RWPE1 (cell line): Measurements from ENCODE around the gene RIMBP2.

Experiments used
- CTCF ChIA-PET: fragments of 350-600 bp; sonication (Branson Sonifier 250); formaldehyde crosslinking; extraction: SDS; loops from one replicate; lab custom pipeline; 2021; lab: Yijun Ruan, JAX
- POLR2A ChIA-PET: fragments of 400-600 bp; formaldehyde crosslinking; extraction: SDS; loops from one replicate; lab custom pipeline; 2020; ENCODE audit warnings: antibody characterized with exemption; ENCODE audit not compliant: low non-redundant PET; lab: Yijun Ruan, JAX
- DNase-seq: peaks from one replicate; pipeline ENCODE4 v3.0.0; 2012; ENCODE audit warnings: low spot score
- H3K27ac ChIP-seq: fragments of 450-650 bp; 2 replicates; pipeline ENCODE4 v1.5.1; 2017
- CTCF ChIP-seq: fragments of 450-650 bp; conservative IDR thresholded peaks from 2 replicates; pipeline ENCODE4 v1.5.1; 2017; ENCODE audit warnings: low read depth, mild to moderate bottlenecking

RIMBP2 gene

GRCh38 chr12:130462558-130463274 is 253.4 kb downstream of the RIMBP2 start:
- ChIA-PET CTCF (no interaction called here), POLR2A (interaction anchor here (0.6 kb wide), 1 partner anchor 257 kb away, joined by 4 read pairs; no protein-coding TSS in a partner anchor)
- DNase-seq: no peak
- H3K27ac ChIP-seq: no peak overlapping the region
- no peak for TF ChIP-seq CTCF

- H3K27ac ChIP-seq: no peak overlapping the region
- no peak for TF ChIP-seq CTCF
- ChIA-PET POLR2A (no interaction called here), CTCF (no interaction called here)
- no peak for DNase-seq
These were observed 254.1 kb downstream of the RIMBP2 start for GRCh38 chr12:130461839-130462557.

GRCh38 chr12:130461447-130461815 is 254.7 kb downstream of the RIMBP2 start:
- ChIA-PET CTCF (no interaction called here), POLR2A (no interaction called here)
- no peak overlapping the region for H3K27ac ChIP-seq
- no peak for DNase-seq
- no peak for TF ChIP-seq CTCF

GRCh38 chr12:130460611-130461446 is 255.3 kb downstream of the RIMBP2 start:
- no peak overlapping the region for H3K27ac ChIP-seq
- ChIA-PET POLR2A (no interaction called here), CTCF (no interaction called here)
- no peak for DNase-seq
- TF ChIP-seq CTCF: no peak

GRCh38 chr12:130459916-130460315 is 256.2 kb downstream of the RIMBP2 start:
- POLR2A ChIA-PET: no interaction called here
- CTCF ChIA-PET: no interaction called here
- DNase-seq: no peak
- no peak overlapping the region for H3K27ac ChIP-seq
- no peak for TF ChIP-seq CTCF

- H3K27ac ChIP-seq: no peak overlapping the region
- TF ChIP-seq CTCF: no peak
- DNase-seq: no peak
- POLR2A ChIA-PET: interaction anchor here (0.6 kb wide), 1 partner anchor 12 kb away, joined by 3 read pairs; no protein-coding TSS in a partner anchor
- CTCF ChIA-PET: no interaction called here
These were observed 257.8 kb downstream of the RIMBP2 start for GRCh38 chr12:130458341-130458740.
